Thoracic aorta (tissue), 2 donors: ENCODE data around the gene SAYSD1. TPM values are rescaled to one million over a fixed set of nuclear protein-coding genes. Genes with fewer than 3 reads are reported as not detected.

Experiments used
- ATAC-seq: fragments of 150-250 bp; one replicate; pipeline ENCODE4 v1.8.0; 2017; ENCODE audit warnings: low read depth; ENCODE audit not compliant: insufficient number of reproducible peaks, low FRiP score
- DNase-seq: peaks from one replicate; pipeline ENCODE4 v3.0.0-alpha.2; 2020; ENCODE audit warnings: low spot score
- H3K27ac ChIP-seq, 2 donors: fragments of 200-600 bp; sonication (generic); 1 replicate in 1 of 2; 2 replicates in 1 of 2; pipeline ENCODE4 v1.5.1; 2016; ENCODE audit warnings: mild to moderate bottlenecking in 2 of 2, moderate library complexity in 2 of 2
- H3K27me3 ChIP-seq: fragments of 200-600 bp; sonication (generic); replicated peaks from 2 replicates; pipeline ENCODE4 v1.6.0; 2016; ENCODE audit warnings: mild to moderate bottlenecking; ENCODE audit not compliant: insufficient read depth
- H3K36me3 ChIP-seq: fragments of 200-600 bp; sonication (generic); one replicate; pipeline ENCODE4 v1.5.1; 2016
- H3K4me1 ChIP-seq, 2 donors: fragments of 200-600 bp; sonication (generic); 1 replicate in 1 of 2; 2 replicates in 1 of 2; pipeline versions ENCODE4 v1.5.1 to v1.6.0; 2016; ENCODE audit warnings: low read depth in 2 of 2, mild to moderate bottlenecking in 1 of 2; ENCODE audit not compliant: control insufficient read depth in 1 of 2
- H3K4me3 ChIP-seq: fragments of 200-600 bp; sonication (generic); 2 replicates; pipeline ENCODE4 v1.5.1; 2016; ENCODE audit warnings: mild to moderate bottlenecking
- H3K9me3 ChIP-seq: fragments of 200-600 bp; sonication (generic); 2 replicates; pipeline ENCODE4 v1.5.1; 2016
- CTCF ChIP-seq: fragments of 200-600 bp; sonication (generic); IDR thresholded peaks from one replicate; pipeline ENCODE4 v1.5.1; 2019; ENCODE audit warnings: antibody characterized with exemption
- total RNA-seq, 2 donors: library from RNA; depleted of rRNA; stranded (reverse); fragments of >200 nt; gene quantifications; one replicate each; pipeline versions ENCODE4 v1.1.0 to v1.2.3, GENCODE V29; 2016

SAYSD1 gene
- total RNA-seq, 2 donors from 2014 or later, result 16.2 to 16.5 TPM

- H3K9me3 ChIP-seq, result no peaks in the 10 kb centered on the region
- no peak for DNase-seq
- H3K27ac ChIP-seq, result no peak overlapping the region
- peaks cover 0 to 7% of the 10 kb centered on the region in 2 donors for H3K4me1 ChIP-seq
- no peak overlapping the region for H3K4me3 ChIP-seq
- H3K36me3 ChIP-seq, result peaks cover 6% of the 10 kb centered on the region
- no peak for ATAC-seq
- peak; percentile 26 for TF ChIP-seq CTCF
- H3K27me3 ChIP-seq, result no peaks in the 10 kb centered on the region
Observed at GRCh38 chr6:39102071-39102820, 12.7 kb downstream of the SAYSD1 start.

GRCh38 chr6:39100358-39100757, 14.6 kb downstream of the SAYSD1 start:
- Histone ChIP-seq H3K27me3 (no peaks in the 10 kb centered on the region), H3K4me3 (no peak overlapping the region), H3K36me3 (peaks cover 3% of the 10 kb centered on the region), H3K9me3 (no peaks in the 10 kb centered on the region), H3K4me1 (peaks cover 0 to 7% of the 10 kb centered on the region in 2 donors), H3K27ac (no peak overlapping the region)
- DNase-seq, result no peak
- no peak for ATAC-seq
- no peak for TF ChIP-seq CTCF

- Histone ChIP-seq H3K9me3 (no peaks in the 10 kb centered on the region), H3K4me3 (no peak overlapping the region), H3K4me1 (no peaks in the 10 kb centered on the region), H3K27me3 (no peaks in the 10 kb centered on the region), H3K36me3 (no peaks in the 10 kb centered on the region), H3K27ac (no peak overlapping the region)
- no peak for TF ChIP-seq CTCF
- ATAC-seq (no peak), DNase-seq (no peak)
Observed at GRCh38 chr6:39095578-39095977, 19.4 kb downstream of the SAYSD1 start.

GRCh38 chr6:39093149-39093708, 21.8 kb downstream of the SAYSD1 start:
- H3K27ac ChIP-seq, result no peak overlapping the region
- peaks cover 0 to 5% of the 10 kb centered on the region in 2 donors for H3K4me1 ChIP-seq
- H3K36me3 ChIP-seq, result no peaks in the 10 kb centered on the region
- H3K4me3 ChIP-seq, result no peak overlapping the region
- TF ChIP-seq CTCF, result no peak
- no peaks in the 10 kb centered on the region for H3K9me3 ChIP-seq
- ATAC-seq (no peak), DNase-seq (no peak)
- no peaks in the 10 kb centered on the region for H3K27me3 ChIP-seq

GRCh38 chr6:39092124-39092523, 22.9 kb downstream of the SAYSD1 start:
- no peak for TF ChIP-seq CTCF
- Histone ChIP-seq H3K4me1 (peaks cover 0 to 7% of the 10 kb centered on the region in 2 donors), H3K36me3 (no peaks in the 10 kb centered on the region), H3K27me3 (no peaks in the 10 kb centered on the region), H3K9me3 (no peaks in the 10 kb centered on the region), H3K4me3 (no peak overlapping the region), H3K27ac (no peak overlapping the region)
- DNase-seq (no peak), ATAC-seq (no peak)
